Stimulated activated CD8-positive, alpha-beta memory T cell treated with anti-CD3 and anti-CD28 coated beads, Interleukin-4, amount 100 ng/mL, for 4 hours (primary cell): ENCODE data around the gene GGTA1.
A peak's percentile ranks its signal among the peaks of the same experiment; 100 is the strongest.
"Not testable (repeated sequence)": the region's sequence is repeated elsewhere in the genome, so short reads cannot be mapped to it uniquely, and the experiment has no call there.

ENCODE experiments used
- DNase-seq, 2 donors: peaks; one replicate each; pipeline ENCODE4 v3.0.0-alpha.2; 2020; ENCODE audit warnings: low read depth in 2 of 2, low spot score in 1 of 2

Gene GGTA1

DNA sequence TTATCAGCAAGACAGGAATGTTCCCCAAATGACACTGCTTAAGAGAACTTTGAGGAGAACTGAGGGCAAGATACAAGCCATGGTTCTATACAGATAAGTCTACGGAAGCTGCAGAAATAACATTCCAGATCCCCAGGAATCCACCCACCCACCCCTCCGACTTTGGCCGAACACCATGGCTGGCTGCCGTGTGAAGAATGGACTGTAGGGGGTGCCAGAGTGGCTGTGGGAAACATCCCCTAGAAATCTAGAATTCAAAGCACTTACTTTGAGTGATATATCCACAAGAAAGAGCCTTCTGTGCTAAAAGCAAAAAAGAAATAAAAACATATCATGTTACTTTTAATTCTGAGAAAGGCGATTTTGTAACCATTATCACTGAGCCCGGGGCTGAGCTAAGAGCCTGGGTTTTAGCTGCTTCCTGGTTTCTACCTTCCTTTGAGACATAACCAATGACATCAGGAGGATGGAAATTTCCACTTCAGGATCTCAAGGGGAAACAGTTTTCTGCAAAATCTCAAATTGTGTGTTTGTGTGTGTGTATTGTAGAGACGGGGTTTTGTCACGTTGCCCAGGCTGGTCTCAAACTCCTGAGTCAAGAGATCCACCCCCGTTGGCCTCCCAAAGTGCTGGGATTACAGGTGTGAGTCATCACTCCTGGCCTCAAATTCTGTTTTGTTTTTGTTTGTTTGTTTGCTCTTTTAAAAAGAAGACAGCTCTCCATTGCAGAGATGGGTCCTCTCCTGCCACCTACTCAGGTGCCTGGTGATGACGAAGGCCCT, 36.4 kb downstream of the GGTA1 start:
- DNase-seq, result no peak

DNA sequence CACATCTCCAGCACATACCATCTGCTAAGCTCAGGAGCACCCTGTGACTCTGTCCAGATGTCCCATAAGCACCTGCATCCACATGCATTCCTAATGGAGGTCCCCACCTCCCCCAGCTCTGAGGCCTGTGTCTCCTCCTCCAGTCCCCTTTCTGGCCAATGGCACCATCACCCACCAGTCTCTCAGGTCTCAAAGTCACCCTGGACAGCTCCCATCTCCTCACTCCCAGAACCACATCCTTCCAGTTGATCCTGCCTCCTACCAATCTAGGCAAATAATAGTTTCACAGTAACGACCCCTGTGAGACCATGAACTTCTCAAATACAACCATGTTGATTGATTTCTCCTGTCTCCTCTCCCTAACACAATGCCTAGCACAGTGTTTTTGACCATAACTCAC, 40.1 kb downstream of the GGTA1 start:
- DNase-seq, result no peak

DNA sequence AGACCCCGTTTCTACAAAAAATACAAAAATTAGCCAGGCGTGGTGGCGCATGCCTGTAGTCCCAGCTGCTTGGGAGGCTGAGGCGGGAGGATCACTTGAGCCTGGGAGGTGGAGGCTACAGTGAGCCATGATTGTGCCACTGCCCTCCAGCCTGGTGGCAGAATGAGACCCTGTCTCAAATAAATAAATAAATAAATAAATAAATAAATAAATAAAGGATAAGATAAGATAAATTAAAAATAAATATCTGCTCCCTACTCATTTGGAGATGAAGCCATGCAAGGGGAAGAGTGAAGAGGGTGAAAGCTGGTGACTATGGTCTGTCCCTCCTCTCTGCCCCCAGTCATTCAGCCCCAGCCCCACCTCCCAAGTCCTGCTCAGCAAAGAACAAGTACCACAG, 41.2 kb downstream of the GGTA1 start:
- DNase-seq, result not testable (repeated sequence)

DNA sequence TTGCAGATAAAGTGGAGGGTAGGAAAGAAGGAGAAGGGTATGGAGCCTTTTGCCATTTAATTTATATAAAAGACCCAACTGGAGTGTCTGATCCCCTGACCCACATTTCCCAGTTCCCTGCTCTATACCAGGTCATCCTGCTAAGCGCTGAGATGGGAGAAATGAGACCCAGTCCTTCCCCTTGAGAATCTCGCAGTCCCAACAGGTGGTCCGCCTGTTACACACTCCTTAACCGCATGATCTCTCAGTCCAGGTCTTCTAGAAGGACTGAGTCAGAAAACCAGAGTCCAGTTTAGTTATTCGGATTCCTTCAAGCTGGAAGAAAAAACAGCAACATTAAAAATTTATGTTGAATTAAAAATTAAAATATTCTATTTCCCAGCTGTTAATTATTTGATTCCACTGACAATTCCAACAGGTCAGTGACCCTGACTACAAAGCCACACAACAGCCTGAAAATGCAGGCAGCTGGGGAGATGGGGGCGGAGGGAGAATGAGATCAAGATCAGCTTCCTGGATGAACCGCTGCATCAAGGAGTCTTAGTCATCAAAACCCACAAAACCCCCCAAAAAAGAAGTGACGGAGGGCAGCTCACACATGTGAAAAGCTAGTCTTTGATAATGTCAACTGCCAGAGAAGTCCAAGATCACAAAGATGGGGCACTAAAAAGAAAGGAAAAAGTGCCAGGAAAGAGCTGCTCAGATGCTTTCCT, 44.0 kb downstream of the GGTA1 start:
- peak; percentile 1 to 3 for DNase-seq

DNA sequence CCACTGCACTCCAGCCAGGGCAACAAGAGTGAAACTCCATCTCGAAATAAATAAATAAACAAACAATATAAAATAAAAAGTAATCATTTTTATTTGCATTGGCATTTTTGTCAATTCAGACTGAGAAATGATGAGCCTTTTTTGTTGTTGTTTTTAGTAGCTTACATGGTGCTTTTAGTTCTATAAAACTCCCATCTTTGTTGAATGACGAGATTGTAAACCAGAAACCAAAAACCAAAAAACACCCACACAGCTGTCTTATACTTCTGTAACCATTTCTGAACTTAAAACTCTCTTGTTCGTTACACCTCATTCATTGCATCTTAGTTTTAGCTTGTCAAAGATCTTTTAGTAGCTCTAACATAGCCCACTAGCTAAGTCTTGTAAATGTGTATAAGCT, 44.7 kb downstream of the GGTA1 start:
- DNase-seq, result no peak

DNA sequence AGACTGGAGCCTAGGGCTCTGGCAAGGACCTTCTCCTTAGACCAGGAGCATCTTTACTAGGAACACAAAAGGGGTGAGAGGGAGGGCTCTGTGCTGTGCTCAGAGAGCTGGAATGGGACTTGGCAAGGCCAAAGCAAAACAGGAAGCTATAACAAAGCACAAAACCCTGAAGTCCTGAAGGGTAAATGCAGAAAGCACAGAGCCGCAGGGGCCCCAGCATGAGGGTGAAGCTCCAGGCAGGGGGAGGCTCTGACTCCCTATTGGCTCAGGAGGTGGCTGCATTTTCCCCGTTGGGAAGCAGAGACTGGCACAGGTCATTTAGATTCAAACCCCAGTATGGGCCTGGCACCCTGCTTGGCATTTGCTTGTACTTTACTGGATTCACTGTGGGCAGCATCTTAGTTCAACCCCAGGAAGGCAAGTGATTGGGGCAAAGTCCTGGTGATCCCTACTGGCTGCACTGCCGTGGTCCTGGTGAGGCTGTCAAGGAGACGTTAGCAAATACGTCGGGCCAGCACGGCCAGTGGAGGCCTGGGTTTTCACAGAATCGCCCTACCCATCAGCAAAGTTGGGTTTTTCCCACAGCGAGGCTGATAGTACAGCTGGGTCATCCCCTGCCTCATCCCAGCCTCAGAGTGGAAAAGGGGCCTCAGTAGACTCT, 46.3 kb downstream of the GGTA1 start:
- DNase-seq, result no peak

DNA sequence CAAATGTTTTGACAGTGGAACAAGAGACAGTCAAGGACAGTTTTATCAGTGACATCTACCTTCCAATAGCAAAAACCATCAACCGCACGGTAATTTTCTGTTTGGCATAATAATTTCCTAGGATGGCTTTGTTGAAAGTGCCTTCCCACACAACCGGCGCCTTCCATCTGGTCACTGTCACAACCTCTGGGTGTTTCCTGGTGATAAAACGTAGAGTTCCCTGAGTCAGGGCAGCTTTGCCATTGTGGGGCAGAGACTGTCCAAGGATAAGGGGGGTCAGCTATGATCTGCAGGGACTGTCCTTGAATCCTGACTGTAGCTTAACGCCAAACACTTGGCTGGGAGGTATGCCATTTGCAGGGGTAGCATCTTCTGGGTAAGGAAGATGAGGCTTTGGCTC, 47.6 kb downstream of the GGTA1 start:
- DNase-seq, result no peak

DNA sequence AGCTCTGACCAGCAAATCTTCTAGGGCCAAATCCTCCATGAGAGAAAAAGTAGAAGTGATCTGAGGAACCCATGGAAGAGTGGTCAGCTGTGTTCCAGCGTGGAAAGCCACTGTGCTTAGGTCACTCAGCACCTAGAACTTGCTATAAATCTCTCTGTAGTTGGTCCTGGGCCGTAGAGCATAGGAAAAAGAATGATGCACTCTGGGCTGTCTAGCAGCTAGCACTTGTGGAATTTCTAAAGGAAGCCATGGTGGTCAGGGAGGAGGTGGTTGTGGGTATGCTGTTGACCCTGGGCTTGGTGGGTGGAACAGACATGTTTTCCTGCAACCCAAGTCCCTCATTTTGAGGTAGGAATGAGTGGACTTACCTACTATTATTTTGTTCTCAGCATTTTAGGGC, 48.1 kb downstream of the GGTA1 start:
- no peak for DNase-seq

DNA sequence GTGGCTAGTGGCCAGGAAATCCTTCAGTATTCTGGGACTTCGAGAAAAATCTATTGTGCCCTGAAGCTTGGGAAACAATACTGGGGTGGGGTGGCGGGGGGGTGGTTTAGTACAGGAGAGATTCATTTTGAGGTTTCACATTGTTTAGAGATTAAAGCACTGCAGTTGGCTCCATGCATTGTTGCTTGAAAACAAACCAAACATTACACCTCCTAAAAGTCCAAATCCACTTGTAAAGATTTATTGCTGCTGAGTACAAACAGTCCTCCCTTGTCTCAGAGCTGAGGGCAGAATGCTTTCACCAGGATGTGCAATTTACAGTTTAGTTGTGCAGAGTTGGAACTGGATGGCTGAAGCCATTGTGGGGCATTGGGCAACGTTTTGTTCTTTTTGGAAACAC, 49.4 kb downstream of the GGTA1 start:
- no peak for DNase-seq

DNA sequence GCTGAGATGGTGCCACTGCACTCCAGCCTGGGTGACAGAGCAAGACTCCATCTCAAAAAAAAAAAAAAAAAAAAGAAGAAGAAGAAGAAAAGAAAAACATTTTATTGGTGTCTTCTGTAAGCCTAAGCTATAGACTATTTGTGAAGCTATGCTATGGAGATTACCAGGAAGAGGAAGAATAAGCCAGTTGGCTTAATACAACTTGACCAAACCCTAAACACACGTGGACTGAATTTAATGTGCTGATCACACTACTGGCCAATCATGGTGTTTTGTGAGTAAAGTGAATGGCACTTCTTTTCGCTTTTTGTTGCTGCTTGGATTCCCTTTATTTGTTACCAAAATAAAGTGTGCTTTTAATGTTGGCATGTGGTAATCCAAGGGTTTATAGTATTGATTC, 49.9 kb downstream of the GGTA1 start:
- DNase-seq, result no peak

DNA sequence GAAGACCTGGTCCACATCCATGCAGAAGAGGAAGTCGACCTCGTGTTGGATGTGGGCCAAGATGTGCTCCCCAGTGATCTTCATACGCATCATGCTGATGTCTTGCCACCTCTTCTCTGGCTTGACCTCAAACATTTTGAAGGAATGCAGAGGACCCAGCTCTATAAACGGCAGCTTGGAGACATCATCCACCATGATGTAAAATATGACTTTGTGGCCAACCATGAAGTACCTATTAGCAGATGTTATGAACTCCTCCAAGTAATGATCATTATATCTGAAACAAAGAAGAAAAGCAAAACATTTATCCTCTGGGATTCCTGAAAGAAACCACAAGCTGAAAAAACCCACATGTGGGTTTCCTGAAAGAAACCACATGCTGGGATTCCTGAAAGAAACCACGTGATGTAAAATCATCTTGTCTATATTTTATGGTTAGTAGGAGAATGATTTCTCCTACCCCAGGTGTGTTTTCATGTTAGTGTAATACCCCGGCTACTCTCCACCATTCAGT, 52.3 kb downstream of the GGTA1 start:
- no peak for DNase-seq

DNA sequence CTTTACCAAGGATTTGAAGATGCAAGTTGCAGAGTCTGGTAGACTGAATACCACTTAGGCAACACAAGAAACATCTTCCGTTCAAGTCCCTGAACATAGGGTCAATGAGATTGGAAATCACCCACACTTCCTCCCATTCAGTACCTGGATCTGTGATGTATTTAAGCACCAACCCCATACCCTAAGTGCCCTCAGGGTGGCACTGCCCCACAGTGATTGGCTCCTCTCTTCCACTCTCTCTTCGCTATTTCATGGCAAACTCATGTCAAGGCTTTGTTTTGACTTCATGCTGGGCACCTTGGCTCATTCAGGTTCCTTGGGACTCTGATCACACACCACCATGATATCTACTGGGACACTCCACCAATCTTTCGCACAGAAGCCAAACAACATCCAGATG, 53.7 kb downstream of the GGTA1 start:
- DNase-seq, result no peak

DNA sequence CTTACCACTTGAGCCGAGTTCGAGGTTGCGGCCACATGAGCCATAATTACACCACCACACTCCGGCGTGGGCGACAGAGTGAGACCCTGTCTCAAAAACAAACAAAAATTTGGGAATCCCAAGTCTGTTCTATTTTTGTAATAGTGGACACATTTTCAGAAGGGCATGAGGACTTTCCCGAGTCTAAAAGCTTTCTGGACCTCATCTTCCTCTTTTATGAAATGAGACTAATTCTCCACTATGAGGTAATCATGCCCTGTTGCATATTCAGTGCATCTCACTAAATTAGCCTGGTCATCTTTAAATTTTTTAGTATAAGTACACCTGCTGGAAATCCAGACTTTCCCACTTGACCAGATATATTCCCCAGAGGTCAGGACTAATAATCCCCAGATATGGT, 55.7 kb downstream of the GGTA1 start:
- no peak for DNase-seq

DNA sequence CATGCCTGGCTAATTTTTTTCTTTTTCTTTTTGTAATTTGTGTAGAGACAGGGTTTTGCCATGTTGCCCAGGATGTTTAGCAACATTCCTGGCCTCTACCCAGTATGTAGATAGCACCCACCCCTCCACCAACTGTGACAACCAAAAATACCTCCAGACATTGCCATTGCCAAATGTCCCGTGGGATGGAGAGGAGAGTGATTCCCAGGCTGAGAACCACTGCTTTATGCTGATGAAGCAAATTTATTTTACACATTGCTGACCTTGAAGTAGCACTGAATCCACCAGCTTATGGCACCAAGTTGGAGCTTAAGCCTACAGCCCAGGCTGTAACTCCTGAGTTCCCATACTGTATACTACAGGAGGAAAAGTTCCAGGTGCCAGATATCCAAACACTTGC, 58.5 kb downstream of the GGTA1 start:
- no peak for DNase-seq

DNA sequence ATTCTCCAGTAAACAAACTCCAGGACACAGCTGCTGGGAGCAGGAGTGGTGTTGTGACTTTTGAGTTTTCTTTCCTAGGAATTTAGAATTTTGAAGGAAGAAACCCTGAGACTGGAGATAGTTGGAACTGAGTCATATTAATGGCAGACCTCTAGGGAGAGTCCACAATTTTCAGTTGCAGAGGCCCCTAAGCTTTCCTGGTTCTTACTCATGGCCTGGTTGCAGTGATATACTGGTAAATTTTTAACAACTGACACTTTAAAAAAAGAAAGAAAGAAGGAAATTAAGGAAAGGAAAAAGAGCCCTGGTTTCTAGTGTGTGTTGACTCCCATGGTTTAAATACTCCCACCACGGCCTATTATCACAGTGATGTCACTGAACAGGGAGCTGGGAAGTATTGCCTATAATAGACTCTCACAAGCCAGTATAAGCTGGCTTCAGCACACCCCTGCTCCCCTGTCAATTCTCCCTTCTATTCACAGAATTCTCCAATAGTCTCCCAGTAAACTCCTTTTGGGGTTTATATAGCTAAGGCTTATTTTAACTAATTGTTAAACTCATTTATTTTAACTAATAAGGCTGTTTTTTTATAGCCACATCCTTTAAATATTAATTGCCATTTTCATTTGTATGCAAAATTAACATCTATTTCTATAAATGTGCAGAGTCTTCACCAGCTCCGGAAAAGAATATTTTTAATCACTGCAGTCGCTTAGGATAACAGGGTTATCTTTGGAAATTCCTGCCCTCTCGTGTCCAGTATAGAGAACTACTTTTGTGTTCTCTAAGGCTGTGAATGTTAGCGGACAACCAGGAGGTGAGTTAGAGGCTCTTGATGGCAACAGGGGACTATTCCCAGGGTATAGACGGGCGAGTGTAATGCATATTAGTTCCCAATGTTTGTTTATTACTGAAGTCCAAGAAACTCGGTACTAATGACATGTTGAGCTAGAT, 59.7 kb downstream of the GGTA1 start:
- DNase-seq, result no peak

DNA sequence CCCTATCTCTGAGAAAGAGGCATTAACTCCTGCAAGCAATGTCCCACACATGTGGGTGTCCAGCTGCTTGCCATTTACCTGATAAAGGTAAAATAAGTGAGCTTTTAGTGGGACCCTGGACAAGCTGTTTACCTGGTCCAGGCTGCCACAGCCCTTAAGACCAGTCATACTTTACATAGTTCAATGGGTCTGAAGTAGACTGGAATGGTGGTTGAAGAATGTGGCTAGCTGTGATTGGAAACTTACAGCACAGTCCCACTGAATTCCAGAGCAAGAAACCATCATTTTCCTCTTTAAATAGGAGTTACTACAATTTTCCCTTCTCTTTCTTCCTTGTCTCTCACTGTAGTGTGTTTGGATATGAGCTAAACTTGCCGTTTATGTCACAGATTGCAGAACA, 60.6 kb downstream of the GGTA1 start:
- DNase-seq, result no peak

DNA sequence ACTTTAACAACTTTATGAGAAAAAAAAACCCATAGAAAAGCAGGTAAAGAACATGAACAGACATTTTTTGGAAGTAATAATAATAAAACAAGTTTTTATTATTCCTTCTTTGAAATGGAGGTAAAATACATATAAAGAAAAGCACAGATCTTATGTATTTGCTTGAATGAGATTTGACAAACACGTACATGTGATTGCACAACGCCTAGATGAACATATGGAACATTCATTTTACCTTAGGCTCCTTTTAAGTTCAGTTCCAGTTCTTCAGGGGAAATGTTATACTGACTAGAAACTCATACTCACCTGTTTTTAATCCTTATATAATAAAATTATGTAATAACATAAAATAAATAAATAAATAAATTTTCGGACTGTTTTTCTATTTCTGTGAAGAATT, 61.8 kb downstream of the GGTA1 start:
- no peak for DNase-seq

DNA sequence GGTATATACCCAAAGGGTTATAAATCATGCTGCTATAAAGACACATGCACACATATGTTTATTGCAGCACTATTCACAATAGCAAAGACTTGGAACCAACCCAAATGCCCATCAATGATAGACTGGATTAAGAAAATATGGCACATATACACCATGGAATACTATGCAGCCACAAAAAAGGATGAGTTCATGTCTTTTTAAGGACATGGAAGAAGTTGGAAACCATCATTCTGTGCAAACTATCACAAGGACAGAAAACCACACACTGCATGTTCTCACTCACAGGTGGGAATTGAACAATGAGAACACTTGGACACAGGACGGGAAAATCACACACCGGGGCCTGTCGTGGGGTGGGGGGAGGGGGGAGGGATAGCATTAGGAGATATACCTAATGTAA, 62.6 kb downstream of the GGTA1 start:
- DNase-seq, result not testable (repeated sequence)

DNA sequence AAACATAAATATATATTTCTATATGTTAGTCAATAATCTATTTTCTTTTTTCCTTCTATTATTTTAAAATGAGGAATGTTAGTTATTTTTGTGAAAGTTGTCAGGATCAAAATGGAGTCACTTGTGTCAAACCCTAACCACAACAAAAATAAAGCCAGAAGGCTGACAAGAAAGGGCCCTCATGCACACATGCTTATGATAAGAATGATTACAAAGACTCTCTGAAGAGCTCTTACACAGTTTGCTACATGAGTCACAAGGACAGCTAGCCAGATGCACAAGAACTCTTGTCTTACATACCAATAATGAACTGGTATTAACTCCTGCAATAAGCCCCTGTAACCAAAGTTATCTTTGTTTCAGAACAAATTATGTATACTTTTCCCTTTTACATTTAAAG, 64.7 kb downstream of the GGTA1 start:
- no peak for DNase-seq

DNA sequence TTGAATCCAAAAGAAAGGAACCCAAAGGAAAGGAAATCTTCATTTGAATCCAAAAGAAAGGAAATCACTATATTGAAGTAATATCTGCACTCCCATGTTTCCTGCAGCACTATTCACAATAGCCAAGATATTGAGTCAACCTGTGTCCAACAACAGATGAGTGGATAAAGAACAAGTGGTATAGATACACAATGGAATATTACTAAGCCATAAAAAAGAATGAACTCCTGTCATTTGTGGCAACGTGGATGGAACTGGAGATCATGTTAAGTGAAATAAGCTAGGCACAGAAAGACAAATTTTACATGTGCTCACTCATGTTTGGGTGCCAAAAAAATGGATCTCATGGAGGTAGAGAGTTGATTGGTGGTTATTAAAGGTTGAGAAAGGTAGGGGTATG, 71.7 kb downstream of the GGTA1 start:
- no peak for DNase-seq

DNA sequence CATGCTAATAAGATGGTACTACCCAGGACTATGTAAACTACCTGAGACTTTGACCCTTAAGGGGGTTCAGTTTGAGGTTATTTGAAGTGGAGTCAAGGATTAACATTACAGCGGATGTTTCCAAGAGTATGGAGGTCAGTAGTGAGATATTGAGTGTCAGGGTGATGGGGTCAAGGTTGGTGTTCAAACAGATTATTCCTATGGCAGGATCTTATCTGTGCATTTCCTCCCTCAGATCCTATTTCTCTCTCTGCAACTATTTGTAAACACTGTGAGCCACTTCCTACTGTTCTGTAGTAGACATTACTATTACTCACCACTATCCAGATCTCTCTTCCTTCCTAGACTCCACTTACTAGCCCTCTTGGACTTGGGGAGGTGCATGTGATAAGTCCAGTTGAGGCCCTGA, 75.6 kb downstream of the GGTA1 start:
- DNase-seq, result no peak
